Endothelial cell of umbilical vein (primary cell): ENCODE data around the gene NFATC1. TPM values are rescaled to one million over a fixed set of nuclear protein-coding genes. Genes with fewer than 3 reads are reported as not detected.

Source experiments
- BruUV-seq: library from RNA; stranded (reverse); fragments of 400-500 nt; replicated peaks from 2 replicates; lab custom pipeline; 2021; lab: Mats Ljungman, UMichigan
- CTCF ChIA-PET: fragments of 300-600, 350-600 bp; sonication (Branson Sonifier 250); formaldehyde crosslinking; loops from one replicate; lab custom pipeline; 2021; ENCODE audit warnings: antibody characterized with exemption, inconsistent platforms; lab: Charles Lee
- POLR2A ChIA-PET: fragments of 300-600, 350-600 bp; sonication (Branson Sonifier 250); formaldehyde crosslinking; loops from one replicate; lab custom pipeline; 2021; ENCODE audit warnings: antibody characterized with exemption, inconsistent platforms; lab: Charles Lee
- DNase-seq: peaks from one replicate; pipeline ENCODE4 v3.0.0-alpha.2; 2011; ENCODE audit warnings: low read depth, low spot score
- FAIRE-seq: peaks from 2 replicates; lab custom pipeline; 2011; peaks lifted over from hg19 to GRCh38; lab: Jason Lieb, UNC
- H2AFZ ChIP-seq: 2 replicates; pipeline ENCODE4 v1.6.0; 2012; ENCODE audit warnings: low read depth, low read length, control low read depth, inconsistent platforms
- H3K27ac ChIP-seq: 2 replicates; pipeline ENCODE4 v1.5.1; 2011; ENCODE audit warnings: low read depth, mild to moderate bottlenecking, control low read depth, low read length, moderate library complexity; ENCODE audit not compliant: insufficient read depth
- H3K27me3 ChIP-seq, 2 experiments: 2 replicates each; pipeline versions ENCODE4 v1.6.0 to v1.6.1; 2011; ENCODE audit warnings: low read length in 2 of 2, mixed read lengths in 1 of 2; ENCODE audit not compliant: control insufficient read depth in 2 of 2, insufficient read depth in 2 of 2
- H3K36me3 ChIP-seq, 2 experiments: 2 replicates in 1 of 2; 3 replicates in 1 of 2; pipeline ENCODE4 v1.5.1; 2011; ENCODE audit warnings: low read length in 2 of 2, mild to moderate bottlenecking in 1 of 2, moderate library complexity in 1 of 2; ENCODE audit not compliant: control insufficient read depth in 2 of 2, insufficient read depth in 2 of 2; ENCODE audit errors: extremely low read depth in 1 of 2
- H3K4me1 ChIP-seq: 3 replicates; pipeline ENCODE4 v1.5.1; 2011; ENCODE audit warnings: mild to moderate bottlenecking, low read length; ENCODE audit not compliant: control insufficient read depth, insufficient read depth; ENCODE audit errors: extremely low read depth
- H3K4me2 ChIP-seq: 2 replicates; pipeline ENCODE4 v1.6.1; 2011; ENCODE audit warnings: low read length, control low read depth, mixed read lengths; ENCODE audit not compliant: insufficient read depth
- H3K4me3 ChIP-seq, 3 experiments: fragments of 200-600 bp in 1 of 3; sonication (generic), shearing (Covaris generic) in 1 of 3; replicated peaks in 1 of 3; 2 replicates each; pipeline ENCODE4 v1.5.1; 2011 to 2016; ENCODE audit warnings: control low read depth in 3 of 3, low read length in 3 of 3, mild to moderate bottlenecking in 2 of 3, inconsistent platforms in 1 of 3, low read depth in 1 of 3, moderate library complexity in 1 of 3; ENCODE audit not compliant: insufficient read depth in 1 of 3
- H3K79me2 ChIP-seq: 2 replicates; pipeline ENCODE4 v1.6.0; 2012; ENCODE audit warnings: low read length, inconsistent platforms; ENCODE audit not compliant: control insufficient read depth, insufficient read depth
- H3K9ac ChIP-seq: replicated peaks from 2 replicates; pipeline ENCODE3; 2011; ENCODE audit warnings: low read length, control low read depth; ENCODE audit not compliant: insufficient read depth; ENCODE audit errors: extremely low read depth
- H3K9me1 ChIP-seq: replicated peaks from 3 replicates; pipeline ENCODE4 v1.6.0; 2011; ENCODE audit warnings: mild to moderate bottlenecking, low read length; ENCODE audit not compliant: control insufficient read depth, insufficient read depth; ENCODE audit errors: extremely low read depth
- H3K9me3 ChIP-seq: replicated peaks from 2 replicates; pipeline ENCODE4 v1.5.1; 2012; ENCODE audit warnings: low read length, inconsistent platforms; ENCODE audit not compliant: control insufficient read depth, insufficient read depth
- H4K20me1 ChIP-seq: replicated peaks from 2 replicates; pipeline ENCODE3; 2011; ENCODE audit warnings: mild to moderate bottlenecking, low read length; ENCODE audit not compliant: control insufficient read depth, insufficient read depth; ENCODE audit errors: extremely low read depth
- EZH2 ChIP-seq: IDR thresholded peaks from 2 replicates; pipeline ENCODE4 v1.6.1; 2012; ENCODE audit warnings: borderline replicate concordance, low read depth, mild to moderate bottlenecking, moderate library complexity, low read length, inconsistent platforms; ENCODE audit not compliant: severe bottlenecking
- FOS ChIP-seq: IDR thresholded peaks from 2 replicates; pipeline ENCODE4 v1.6.1; 2011; ENCODE audit warnings: mild to moderate bottlenecking, low read length, moderate library complexity, borderline replicate concordance; ENCODE audit not compliant: insufficient read depth
- GATA2 ChIP-seq: IDR thresholded peaks from 2 replicates; pipeline ENCODE4 v1.7.0; 2011; ENCODE audit warnings: low read depth, mild to moderate bottlenecking, moderate library complexity, mixed read lengths, low read length; ENCODE audit not compliant: insufficient read length, insufficient read depth
- JUN ChIP-seq: IDR thresholded peaks from 2 replicates; pipeline ENCODE4 v1.6.1; 2011; ENCODE audit warnings: borderline replicate concordance, low read depth; ENCODE audit not compliant: insufficient read length, insufficient read depth
- MAX ChIP-seq: IDR thresholded peaks from 2 replicates; pipeline ENCODE4 v1.6.1; 2011; ENCODE audit not compliant: insufficient read depth, insufficient read length
- MYC ChIP-seq: IDR thresholded peaks from one replicate; pipeline ENCODE4 v1.6.1; 2011; ENCODE audit warnings: mild to moderate bottlenecking, low read depth, low read length
- POLR2A ChIP-seq: IDR thresholded peaks from 2 replicates; pipeline ENCODE4 v1.6.1; 2012; ENCODE audit warnings: low read depth, mild to moderate bottlenecking, control low read depth, low read length
- POLR2AphosphoS5 ChIP-seq: IDR thresholded peaks from 2 replicates; pipeline ENCODE4 v1.6.1; 2012; ENCODE audit warnings: low read depth, mild to moderate bottlenecking, control low read depth, low read length, moderate library complexity; ENCODE audit not compliant: insufficient read depth
- dilution Hi-C: fragments of 300-500 bp; cut with MboI; formaldehyde crosslinking; loops from one replicate; pipeline ENCODE4 v1.15.0; 2019; ENCODE audit warnings: low sequenced_read_pairs; ENCODE audit not compliant: extremely low pct_ligation_motif_present
- intact Hi-C: fragments of 100-400 bp; cut with micrococcal nuclease; formaldehyde crosslinking; loops from one replicate; pipeline ENCODE4 v1.10.0; 2022
- polyA plus RNA-seq, 4 experiments: library from polyadenylated mRNA; depleted of rRNA in 3 of 4; stranded (reverse) in 3 of 4; unstranded in 1 of 4; fragments of >200 nt; gene quantifications; 2 replicates each; pipeline versions ENCODE4 v1.2.1 to v1.2.3, GENCODE V29; 2011 to 2012; ENCODE audit warnings: missing spikeins in 1 of 4
- total RNA-seq: library from RNA; stranded (reverse); gene quantifications from 2 replicates; pipeline ENCODE4 v1.2.3, GENCODE V29; 2021

NFATC1 gene
- total and polyA plus RNA-seq, 2 donors (not counting 3 experiments of a cell fraction or from before 2014, with no cell fraction given): 11.1 to 30.0 TPM

GRCh38 chr18:79392226-79392625 is 3.5 kb upstream of the NFATC1 start:
- intact Hi-C loops (no loop called here), dilution Hi-C loops (no loop called here)
- Histone ChIP-seq H3K9me3 (no peaks in the 10 kb centered on the region), H3K36me3 (no peaks in the 10 kb centered on the region), H3K4me2 (no peak overlapping the region), H3K79me2 (no peaks in the 10 kb centered on the region), H3K9ac (no peak overlapping the region), H3K27ac (no peak overlapping the region), H3K27me3 (peaks cover 0 to 6% of the 10 kb centered on the region in 2 experiments), H4K20me1 (no peaks in the 10 kb centered on the region), H2AFZ (no peak overlapping the region), H3K9me1 (no peaks in the 10 kb centered on the region), H3K4me3 (no peak overlapping the region), H3K4me1 (peaks cover 22% of the 10 kb centered on the region)
- no TSS peak for BruUV-seq
- ChIA-PET CTCF (interaction anchor here (1.5 to 7.0 kb wide), 4 partner anchors 11 to 138 kb away, joined by 4 to 62 read pairs (median 9); no protein-coding TSS in a partner anchor), POLR2A (no interaction called here)
- FAIRE-seq (no peak), DNase-seq (no peak)
- TF ChIP-seq JUN (no peak), MAX (no peak), POLR2AphosphoS5 (no peak), GATA2 (no peak), POLR2A (no peak), EZH2 (no peak), MYC (no peak), FOS (no peak)
